GM18520 (cell line): ENCODE data around the gene TAF1C.

Experiments used
- ATAC-seq: cut with Tn5 transposase; IDR thresholded peaks from one replicate; pipeline ENCODE4 v1.9.1; 2021; ENCODE audit not compliant: unreplicated experiment

TAF1C gene

GRCh38 chr16:84136331-84137125, 50.3 kb downstream of the TAF1C start:
- no peak for ATAC-seq

- ATAC-seq: no peak
Observed at GRCh38 chr16:84132527-84133285, 54.2 kb downstream of the TAF1C start.

GRCh38 chr16:84131117-84131516, 55.7 kb downstream of the TAF1C start:
- no peak for ATAC-seq
